Suprapubic skin (tissue), 4 donors: ENCODE data around the gene METTL8. TPM values are rescaled to one million over a fixed set of nuclear protein-coding genes. Genes with fewer than 3 reads are reported as not detected.
"Not testable (repeated sequence)": the region's sequence is repeated elsewhere in the genome, so short reads cannot be mapped to it uniquely, and the experiment has no call there.

ENCODE experiments used
- DNase-seq, 2 donors: peaks; one replicate each; pipeline ENCODE4 v3.0.0-alpha.2; 2019; ENCODE audit warnings: low spot score in 2 of 2
- H3K27ac ChIP-seq: fragments of 200-600 bp; sonication (generic); one replicate; pipeline ENCODE4 v1.5.1; 2019
- H3K27me3 ChIP-seq: fragments of 200-600 bp; sonication (generic); one replicate; pipeline ENCODE4 v1.5.1; 2019
- H3K36me3 ChIP-seq: fragments of 200-600 bp; sonication (generic); one replicate; pipeline ENCODE4 v1.5.1; 2019
- H3K4me1 ChIP-seq: fragments of 200-600 bp; sonication (generic); one replicate; pipeline ENCODE4 v1.5.1; 2019
- H3K4me3 ChIP-seq: fragments of 200-600 bp; sonication (generic); one replicate; pipeline ENCODE4 v1.5.1; 2019; ENCODE audit warnings: mild to moderate bottlenecking
- H3K9me3 ChIP-seq: fragments of 200-600 bp; sonication (generic); one replicate; pipeline ENCODE4 v1.5.1; 2019
- EP300 ChIP-seq: sonication (generic); formaldehyde crosslinking; IDR thresholded peaks from one replicate; pipeline ENCODE4 v1.6.1; 2017; ENCODE audit warnings: antibody characterized with exemption
- POLR2A ChIP-seq, 2 donors: fragments of 450-650 bp; IDR thresholded peaks; one replicate each; pipeline ENCODE4 v1.6.1; 2017; ENCODE audit warnings: antibody characterized with exemption in 2 of 2, mild to moderate bottlenecking in 2 of 2, moderate library complexity in 2 of 2
- POLR2AphosphoS5 ChIP-seq, 3 donors: sonication (generic); formaldehyde crosslinking; IDR thresholded peaks; one replicate each; pipeline ENCODE4 v1.6.1; 2017; ENCODE audit warnings: antibody characterized with exemption in 3 of 3
- WGBS: methylation state at CpG from one replicate; pipeline ENCODE4 v1.1.5; 2018; 5-methylcytosine and 5-hydroxymethylcytosine counted together
- total RNA-seq, 4 donors: library from RNA; depleted of rRNA; stranded (reverse); fragments of >200 nt; gene quantifications; one replicate each; pipeline ENCODE4 v1.1.0, GENCODE V29; 2016
- TF ChIP-seq, protein P1 (sequence below), 2 donors: fragments of 200-600 bp in 1 of 2; fragments of 450-650 bp in 1 of 2; sonication (generic) in 1 of 2; IDR thresholded peaks; one replicate each; pipeline ENCODE4 v1.5.1; 2016 to 2019; ENCODE audit warnings: antibody characterized with exemption in 2 of 2, mild to moderate bottlenecking in 1 of 2, moderate library complexity in 1 of 2

Gene METTL8
- total RNA-seq, 4 donors from 2014 or later, result 35.8 to 42.5 (median 38.7) TPM

DNA sequence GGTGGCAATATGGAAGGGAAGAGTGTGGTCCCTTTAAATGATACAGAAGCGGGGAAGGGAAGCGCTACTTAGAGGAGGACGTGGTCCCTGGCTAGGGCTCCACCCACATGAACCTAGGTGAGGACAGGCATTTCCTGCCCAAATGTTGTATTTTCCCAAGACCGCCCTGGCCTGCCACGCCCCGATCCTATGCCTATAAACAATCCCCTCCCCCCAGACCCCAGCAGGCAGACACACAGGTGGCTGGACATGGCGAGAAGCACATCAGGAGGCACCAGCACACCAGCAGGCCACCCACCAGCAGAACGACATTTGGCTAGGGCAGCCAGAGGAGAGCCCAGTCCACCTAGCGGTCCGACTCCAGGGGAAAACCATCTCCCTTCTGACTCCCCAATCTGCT lies 47.2 kb downstream of the METTL8 start:
- Histone ChIP-seq H3K4me3 (no peak overlapping the region), H3K4me1 (no peaks in the 10 kb centered on the region), H3K27me3 (no peaks in the 10 kb centered on the region), H3K27ac (no peak overlapping the region), H3K36me3 (no peaks in the 10 kb centered on the region), H3K9me3 (no peaks in the 10 kb centered on the region)
- no peak for DNase-seq
- TF ChIP-seq EP300 (no peak), POLR2A (IDR thresholded peaks at IDR 0.05) (no peak), POLR2AphosphoS5 (IDR thresholded peaks at IDR 0.05) (no peak)
- TF ChIP-seq, protein P1, sequence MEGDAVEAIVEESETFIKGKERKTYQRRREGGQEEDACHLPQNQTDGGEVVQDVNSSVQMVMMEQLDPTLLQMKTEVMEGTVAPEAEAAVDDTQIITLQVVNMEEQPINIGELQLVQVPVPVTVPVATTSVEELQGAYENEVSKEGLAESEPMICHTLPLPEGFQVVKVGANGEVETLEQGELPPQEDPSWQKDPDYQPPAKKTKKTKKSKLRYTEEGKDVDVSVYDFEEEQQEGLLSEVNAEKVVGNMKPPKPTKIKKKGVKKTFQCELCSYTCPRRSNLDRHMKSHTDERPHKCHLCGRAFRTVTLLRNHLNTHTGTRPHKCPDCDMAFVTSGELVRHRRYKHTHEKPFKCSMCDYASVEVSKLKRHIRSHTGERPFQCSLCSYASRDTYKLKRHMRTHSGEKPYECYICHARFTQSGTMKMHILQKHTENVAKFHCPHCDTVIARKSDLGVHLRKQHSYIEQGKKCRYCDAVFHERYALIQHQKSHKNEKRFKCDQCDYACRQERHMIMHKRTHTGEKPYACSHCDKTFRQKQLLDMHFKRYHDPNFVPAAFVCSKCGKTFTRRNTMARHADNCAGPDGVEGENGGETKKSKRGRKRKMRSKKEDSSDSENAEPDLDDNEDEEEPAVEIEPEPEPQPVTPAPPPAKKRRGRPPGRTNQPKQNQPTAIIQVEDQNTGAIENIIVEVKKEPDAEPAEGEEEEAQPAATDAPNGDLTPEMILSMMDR (IDR thresholded peaks at IDR 0.05), result no peak
- 91% methylated on average over 10 of the region's 10 CpGs for WGBS

DNA sequence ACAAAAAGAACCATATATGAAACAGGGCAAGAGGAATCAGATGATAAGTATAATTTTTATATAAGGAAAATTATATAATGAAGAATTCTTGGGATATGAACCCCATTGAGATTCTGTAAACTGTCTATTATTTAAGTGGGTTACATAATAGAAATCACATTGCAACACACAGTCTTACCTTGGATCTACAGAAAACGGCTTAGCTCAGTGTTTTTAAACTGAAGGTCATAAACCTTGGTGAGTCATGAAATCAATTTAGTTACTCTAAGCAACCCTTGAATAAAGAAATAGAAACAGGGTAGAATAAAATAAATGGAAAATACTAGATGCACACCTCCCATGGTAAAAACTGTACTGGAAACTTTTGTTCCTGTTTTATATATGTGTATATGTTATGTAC lies 50.7 kb downstream of the METTL8 start:
- no peaks in the 10 kb centered on the region for H3K36me3 ChIP-seq
- DNase-seq, result no peak
- TF ChIP-seq, protein P1 (IDR thresholded peaks at IDR 0.05), result no peak
- no peak for TF ChIP-seq EP300
- no peak for TF ChIP-seq POLR2A (IDR thresholded peaks at IDR 0.05)
- TF ChIP-seq POLR2AphosphoS5 (IDR thresholded peaks at IDR 0.05), result no peak
- H3K4me1 ChIP-seq, result no peaks in the 10 kb centered on the region
- H3K9me3 ChIP-seq, result no peaks in the 10 kb centered on the region
- no peaks in the 10 kb centered on the region for H3K27me3 ChIP-seq
- no peak overlapping the region for H3K4me3 ChIP-seq
- no peak overlapping the region for H3K27ac ChIP-seq
- 43% methylated on average over 1 of the region's 1 CpG for WGBS

DNA sequence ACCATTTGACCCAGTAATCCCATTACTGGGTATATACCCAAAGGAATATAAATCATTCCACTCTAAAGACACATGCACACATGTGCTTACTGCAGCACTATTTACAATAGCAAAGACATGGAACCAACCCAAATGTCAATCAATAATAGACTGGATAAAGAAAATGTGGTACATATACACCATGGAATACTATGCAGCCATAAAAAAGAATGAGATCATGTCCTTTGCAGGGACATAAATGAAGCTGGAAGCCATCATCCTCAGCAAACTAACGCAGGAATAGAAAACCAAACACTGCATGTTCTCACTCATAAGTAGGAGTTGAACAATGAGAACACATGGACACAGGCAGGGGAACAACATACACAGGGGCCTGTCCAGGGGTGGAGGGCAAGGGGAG lies 51.6 kb downstream of the METTL8 start:
- not testable (repeated sequence) for H3K4me1 ChIP-seq, H3K27me3 ChIP-seq, H3K4me3 ChIP-seq, H3K36me3 ChIP-seq, DNase-seq, H3K27ac ChIP-seq, H3K9me3 ChIP-seq
- 92% methylated on average over 1 of the region's 1 CpG for WGBS

DNA sequence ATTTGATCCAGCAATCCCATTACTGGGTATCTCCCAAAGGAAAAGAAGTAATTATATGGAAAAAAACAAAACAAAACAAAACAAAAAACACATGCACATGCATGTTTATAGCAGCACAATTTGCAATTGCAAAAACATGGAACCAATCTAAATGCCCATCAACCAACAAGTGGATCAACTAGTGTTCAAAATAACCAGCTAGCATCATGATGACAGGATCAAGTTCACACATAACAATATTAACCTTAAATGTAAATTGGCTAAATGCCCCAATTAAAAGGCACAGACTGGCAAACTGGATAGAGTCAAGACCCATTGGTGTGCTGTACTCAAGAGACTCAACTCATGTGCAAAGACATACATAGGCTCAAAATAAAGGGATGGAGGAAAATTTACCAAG lies 55.9 kb downstream of the METTL8 start:
- H3K9me3 ChIP-seq, H3K36me3 ChIP-seq, H3K4me3 ChIP-seq, DNase-seq, H3K27me3 ChIP-seq, H3K4me1 ChIP-seq, H3K27ac ChIP-seq: not testable (repeated sequence)

DNA sequence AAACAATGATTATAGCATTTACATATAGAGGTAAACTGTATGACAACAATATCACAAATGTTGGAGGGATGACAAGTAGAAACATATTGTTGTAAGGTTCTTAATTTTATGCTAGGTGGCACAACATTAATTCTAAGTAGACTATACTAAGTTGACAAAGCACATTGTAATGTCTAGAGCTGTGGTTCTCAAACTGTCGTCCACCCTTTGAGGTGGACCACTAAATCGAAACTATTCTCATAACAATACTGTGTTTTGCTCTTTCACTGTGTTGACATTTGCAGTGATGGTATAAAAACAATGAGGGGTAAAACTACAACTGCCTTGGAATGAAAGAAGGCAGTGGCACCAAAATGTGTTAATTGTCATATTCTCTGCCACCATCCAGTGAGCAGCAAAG lies 66.1 kb downstream of the METTL8 start:
- Histone ChIP-seq H3K4me1 (no peaks in the 10 kb centered on the region), H3K36me3 (no peaks in the 10 kb centered on the region), H3K9me3 (peaks cover 4% of the 10 kb centered on the region), H3K4me3 (no peak overlapping the region), H3K27ac (no peak overlapping the region), H3K27me3 (no peaks in the 10 kb centered on the region)
- WGBS, result 100% methylated on average over 2 of the region's 2 CpGs
- TF ChIP-seq POLR2AphosphoS5 (IDR thresholded peaks at IDR 0.05) (no peak), POLR2A (IDR thresholded peaks at IDR 0.05) (no peak), EP300 (no peak)
- TF ChIP-seq, protein P1 (IDR thresholded peaks at IDR 0.05), result no peak
- DNase-seq, result no peak

DNA sequence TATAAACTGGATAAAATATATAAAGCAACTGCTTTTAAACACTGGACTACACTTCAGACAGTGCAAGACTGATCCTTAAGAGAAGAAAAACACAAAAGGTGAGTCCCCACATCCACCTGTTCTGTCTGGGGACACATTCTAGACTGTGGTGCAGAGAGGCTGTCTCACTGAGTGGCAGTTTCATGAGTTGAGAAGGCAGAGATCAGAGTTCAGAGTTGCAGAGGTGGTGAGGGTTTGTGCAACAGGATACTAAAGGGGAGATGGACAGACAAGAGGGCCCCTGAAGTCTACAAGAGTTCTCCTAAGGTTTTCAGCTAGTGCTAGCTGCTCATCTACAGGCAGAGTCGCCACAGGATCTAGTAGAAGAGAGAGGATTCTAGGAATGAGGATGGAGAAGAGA lies 68.0 kb downstream of the METTL8 start:
- no peak overlapping the region for H3K27ac ChIP-seq
- TF ChIP-seq, protein P1 (IDR thresholded peaks at IDR 0.05), result no peak
- no peak for TF ChIP-seq POLR2AphosphoS5 (IDR thresholded peaks at IDR 0.05)
- no peak for TF ChIP-seq POLR2A (IDR thresholded peaks at IDR 0.05)
- no peak for TF ChIP-seq EP300
- WGBS, result 100% methylated on average over 1 of the region's 1 CpG

More for the DNA sequence above, 68.0 kb downstream of the METTL8 start:
- Histone ChIP-seq H3K27me3 (no peaks in the 10 kb centered on the region), H3K4me1 (no peaks in the 10 kb centered on the region), H3K36me3 (no peaks in the 10 kb centered on the region), H3K4me3 (no peak overlapping the region), H3K9me3 (peaks cover 4% of the 10 kb centered on the region)
- DNase-seq, result no peak
